Osteocyte (in vitro differentiated cells): Measurements from ENCODE around the gene RGS19. TPM values are rescaled to one million over a fixed set of nuclear protein-coding genes. Genes with fewer than 3 reads are reported as not detected.

ENCODE experiments used
- DNase-seq: peaks from one replicate; pipeline ENCODE4 v3.0.0; 2021; ENCODE audit warnings: mixed read lengths; ENCODE audit not compliant: unreplicated experiment; ENCODE audit errors: extremely low spot score
- H3K27ac Mint-ChIP-seq: one replicate; pipeline ENCODE4 v1.8.0; 2021; ENCODE audit warnings: mild to moderate bottlenecking, mixed read lengths; ENCODE audit not compliant: unreplicated experiment
- H3K27me3 Mint-ChIP-seq: one replicate; pipeline ENCODE4 v1.8.0; 2021; ENCODE audit warnings: mixed read lengths; ENCODE audit not compliant: unreplicated experiment
- H3K36me3 Mint-ChIP-seq: one replicate; pipeline ENCODE4 v1.8.0; 2021; ENCODE audit warnings: mixed read lengths; ENCODE audit not compliant: unreplicated experiment
- H3K4me1 Mint-ChIP-seq: one replicate; pipeline ENCODE4 v1.8.0; 2021; ENCODE audit warnings: mixed read lengths; ENCODE audit not compliant: unreplicated experiment
- H3K4me3 Mint-ChIP-seq: one replicate; pipeline ENCODE4 v1.8.0; 2021; ENCODE audit warnings: mild to moderate bottlenecking, moderate library complexity, mixed read lengths; ENCODE audit not compliant: unreplicated experiment
- H3K9me3 Mint-ChIP-seq: one replicate; pipeline ENCODE4 v1.8.0; 2021; ENCODE audit warnings: mixed read lengths; ENCODE audit not compliant: unreplicated experiment
- CTCF ChIP-seq: fragments of 200-600 bp; sonication (generic); IDR thresholded peaks from 2 replicates; pipeline ENCODE4 v1.5.0; 2021; ENCODE audit warnings: antibody characterized with exemption, mild to moderate bottlenecking, moderate library complexity
- total RNA-seq: library from RNA; stranded (reverse); gene quantifications from 2 replicates; pipeline ENCODE4 v1.2.1, GENCODE V29; 2021

Gene RGS19
- total RNA-seq, 1 donor from 2014 or later: 8.0 TPM

GRCh38 chr20:64069614-64070243 lies 9.6 kb downstream of the RGS19 start:
- no peak overlapping the region for H3K27ac Mint-ChIP-seq
- H3K9me3 Mint-ChIP-seq: no peaks in the 10 kb centered on the region
- DNase-seq: no peak
- H3K4me1 Mint-ChIP-seq: peaks cover 8% of the 10 kb centered on the region
- peak; percentile 81 for TF ChIP-seq CTCF
- H3K4me3 Mint-ChIP-seq: no peak overlapping the region
- H3K36me3 Mint-ChIP-seq: peaks cover 5% of the 10 kb centered on the region
- no peaks in the 10 kb centered on the region for H3K27me3 Mint-ChIP-seq

GRCh38 chr20:64069209-64069613 lies 10.1 kb downstream of the RGS19 start:
- no peak overlapping the region for H3K27ac Mint-ChIP-seq
- H3K9me3 Mint-ChIP-seq: no peaks in the 10 kb centered on the region
- no peak for DNase-seq
- H3K27me3 Mint-ChIP-seq: no peaks in the 10 kb centered on the region
- TF ChIP-seq CTCF: no peak
- H3K4me3 Mint-ChIP-seq: no peak overlapping the region
- peaks cover 5% of the 10 kb centered on the region for H3K36me3 Mint-ChIP-seq
- H3K4me1 Mint-ChIP-seq: peaks cover 13% of the 10 kb centered on the region

- no peak for TF ChIP-seq CTCF
- H3K27me3 Mint-ChIP-seq: no peaks in the 10 kb centered on the region
- peaks cover 19% of the 10 kb centered on the region for H3K4me1 Mint-ChIP-seq
- DNase-seq: no peak
- no peak overlapping the region for H3K27ac Mint-ChIP-seq
- no peaks in the 10 kb centered on the region for H3K9me3 Mint-ChIP-seq
- no peak overlapping the region for H3K4me3 Mint-ChIP-seq
- H3K36me3 Mint-ChIP-seq: peaks cover 5% of the 10 kb centered on the region
Observed at GRCh38 chr20:64068386-64069208, 10.7 kb downstream of the RGS19 start.

- H3K36me3 Mint-ChIP-seq: peaks cover 5% of the 10 kb centered on the region
- H3K9me3 Mint-ChIP-seq: no peaks in the 10 kb centered on the region
- no peak for DNase-seq
- peaks cover 20% of the 10 kb centered on the region for H3K4me1 Mint-ChIP-seq
- H3K27me3 Mint-ChIP-seq: no peaks in the 10 kb centered on the region
- TF ChIP-seq CTCF: no peak
- H3K4me3 Mint-ChIP-seq: no peak overlapping the region
- no peak overlapping the region for H3K27ac Mint-ChIP-seq
Observed at GRCh38 chr20:64067733-64068307, 11.5 kb downstream of the RGS19 start.
